ENCODE measurements around the gene ELP2.

GRCh38 chr18:36181441-36181840, 51.7 kb downstream of the ELP2 start:
- no peak for TF ChIP-seq ZNF624 (tag by site-specific recombination; IDR thresholded peaks at IDR 0.05)
- no peak for TF ChIP-seq ZNF76 (tag by site-specific recombination; IDR thresholded peaks at IDR 0.05; ENCODE audit: borderline replicate concordance, low read depth)
- no peak for TF ChIP-seq CTCF (tag by site-specific recombination; IDR thresholded peaks at IDR 0.05)
- TF ChIP-seq ZNF114 (tag by site-specific recombination; IDR thresholded peaks at IDR 0.05) = no peak
- no peak for TF ChIP-seq ZSCAN16 (tag by site-specific recombination; IDR thresholded peaks at IDR 0.05)
- TF ChIP-seq ZNF645 (tag by site-specific recombination; IDR thresholded peaks at IDR 0.05) = no peak
- no peak for TF ChIP-seq ZNF747 (tag by site-specific recombination; IDR thresholded peaks at IDR 0.05)
- TF ChIP-seq ZNF398 (tag by site-specific recombination; IDR thresholded peaks at IDR 0.05) = no peak
- no peak for TF ChIP-seq ZBTB20 (tag by site-specific recombination; IDR thresholded peaks at IDR 0.05)
- TF ChIP-seq ZNF138 (tag by site-specific recombination; IDR thresholded peaks at IDR 0.05; ENCODE audit: borderline replicate concordance) = no peak
- TF ChIP-seq WT1 (tag by site-specific recombination; IDR thresholded peaks at IDR 0.05) = no peak
- TF ChIP-seq ZNF514 (tag by site-specific recombination; IDR thresholded peaks at IDR 0.05) = no peak
- no peak for TF ChIP-seq ZNF561 (tag by site-specific recombination; IDR thresholded peaks at IDR 0.05; ENCODE audit: borderline replicate concordance)
